GM06990 (cell line): ENCODE results near the gene ANKS1B.

Experiments used
- DNase-seq: peaks from one replicate; pipeline ENCODE4 v3.0.0-alpha.2; 2011; ENCODE audit not compliant: insufficient read length; ENCODE audit errors: extremely low read depth
- H3K27me3 ChIP-seq: replicated peaks from 2 replicates; pipeline ENCODE4 v1.6.0; 2011; ENCODE audit warnings: low read length; ENCODE audit not compliant: control insufficient read depth, insufficient read depth
- H3K36me3 ChIP-seq: 2 replicates; pipeline ENCODE4 v1.5.1; 2011; ENCODE audit warnings: low read length; ENCODE audit not compliant: control insufficient read depth, insufficient read depth
- H3K4me3 ChIP-seq: replicated peaks from 2 replicates; pipeline ENCODE4 v1.5.1; 2011; ENCODE audit warnings: low read depth, mild to moderate bottlenecking, control low read depth, low read length
- CTCF ChIP-seq: IDR thresholded peaks from 2 replicates; pipeline ENCODE4 v1.5.1; 2011; ENCODE audit warnings: low read length, control low read depth, mild to moderate bottlenecking, inconsistent platforms; ENCODE audit not compliant: insufficient read depth, poor library complexity, severe bottlenecking

Gene ANKS1B

GRCh38 chr12:99712281-99712680, 272.5 kb downstream of the ANKS1B start:
- Histone ChIP-seq H3K27me3 (no peaks in the 10 kb centered on the region), H3K4me3 (no peak overlapping the region), H3K36me3 (no peaks in the 10 kb centered on the region)
- TF ChIP-seq CTCF, result no peak
- DNase-seq, result no peak

GRCh38 chr12:99711246-99711645, 273.5 kb downstream of the ANKS1B start:
- no peak for TF ChIP-seq CTCF
- Histone ChIP-seq H3K4me3 (no peak overlapping the region), H3K27me3 (no peaks in the 10 kb centered on the region), H3K36me3 (no peaks in the 10 kb centered on the region)
- DNase-seq, result no peak

GRCh38 chr12:99709619-99710018, 275.1 kb downstream of the ANKS1B start:
- no peak for DNase-seq
- no peak for TF ChIP-seq CTCF
- no peak overlapping the region for H3K4me3 ChIP-seq
- no peaks in the 10 kb centered on the region for H3K27me3 ChIP-seq
- no peaks in the 10 kb centered on the region for H3K36me3 ChIP-seq

GRCh38 chr12:99709116-99709515, 275.6 kb downstream of the ANKS1B start:
- DNase-seq, result no peak
- no peak overlapping the region for H3K4me3 ChIP-seq
- H3K27me3 ChIP-seq, result no peaks in the 10 kb centered on the region
- no peak for TF ChIP-seq CTCF
- H3K36me3 ChIP-seq, result no peaks in the 10 kb centered on the region

GRCh38 chr12:99707883-99708282, 276.9 kb downstream of the ANKS1B start:
- DNase-seq, result no peak
- TF ChIP-seq CTCF, result no peak
- Histone ChIP-seq H3K36me3 (no peaks in the 10 kb centered on the region), H3K4me3 (no peak overlapping the region), H3K27me3 (no peaks in the 10 kb centered on the region)

- Histone ChIP-seq H3K4me3 (no peak overlapping the region), H3K27me3 (no peaks in the 10 kb centered on the region), H3K36me3 (no peaks in the 10 kb centered on the region)
- TF ChIP-seq CTCF, result no peak
- DNase-seq, result no peak
Observed at GRCh38 chr12:99706736-99707473, 277.8 kb downstream of the ANKS1B start.
